ENCODE measurements around the gene SAG.

- TF ChIP-seq CTCF (IDR thresholded peaks at IDR 0.05; ENCODE audit: poor library complexity) (no peak), EZH2 (IDR thresholded peaks at IDR 0.05; ENCODE audit: borderline replicate concordance) (no peak)
These were observed 41.1 kb upstream of the SAG start for GRCh38 chr2:233266481-233266880.

Measured in hepatocyte (in vitro differentiated cells).